ENCODE data around the gene CBX6.
"Not testable (repeated sequence)": the region's sequence is repeated elsewhere in the genome, so short reads cannot be mapped to it uniquely, and the experiment has no call there.

CBX6 gene

GRCh38 chr22:38860283-38861169 is 11.5 kb downstream of the CBX6 start:
- DNase-seq: peak; percentile 59

GRCh38 chr22:38859581-38860282 is 12.3 kb downstream of the CBX6 start:
- DNase-seq: no peak

- DNase-seq: no peak
Observed at GRCh38 chr22:38858492-38858891, 13.5 kb downstream of the CBX6 start.

GRCh38 chr22:38854476-38854875 is 17.5 kb downstream of the CBX6 start:
- DNase-seq: not testable (repeated sequence)

GRCh38 chr22:38853883-38854282 is 18.1 kb downstream of the CBX6 start:
- DNase-seq: not testable (repeated sequence)

GRCh38 chr22:38853196-38853651 is 18.8 kb downstream of the CBX6 start:
- no peak for DNase-seq

- DNase-seq: no peak
Observed at GRCh38 chr22:38852522-38852921, 19.5 kb downstream of the CBX6 start.

GRCh38 chr22:38850941-38851849 is 20.8 kb downstream of the CBX6 start:
- DNase-seq: no peak

- DNase-seq: no peak
Observed at GRCh38 chr22:38850399-38850798, 21.6 kb downstream of the CBX6 start.

- no peak for DNase-seq
Observed at GRCh38 chr22:38849811-38850210, 22.2 kb downstream of the CBX6 start.

GRCh38 chr22:38846412-38846811 is 25.6 kb downstream of the CBX6 start:
- DNase-seq: no peak

GRCh38 chr22:38845004-38845740 is 26.8 kb downstream of the CBX6 start:
- DNase-seq: no peak

GRCh38 chr22:38844315-38845003 is 27.6 kb downstream of the CBX6 start:
- DNase-seq: no peak

GRCh38 chr22:38843657-38844314 is 28.2 kb downstream of the CBX6 start, which contains the start of gene NPTXR:
TSS of gene NPTXR (minus strand) at chr22:38844028.
- peak; percentile 62 for DNase-seq

- peak; percentile 80 for DNase-seq
Observed at GRCh38 chr22:38843201-38843656, 28.8 kb downstream of the CBX6 start.

GRCh38 chr22:38842512-38843200 is 29.4 kb downstream of the CBX6 start:
- no peak for DNase-seq

GRCh38 chr22:38841635-38842034 is 30.4 kb downstream of the CBX6 start:
- no peak for DNase-seq

- DNase-seq: no peak
Observed at GRCh38 chr22:38841211-38841610, 30.8 kb downstream of the CBX6 start.

GRCh38 chr22:38840129-38840528 is 31.9 kb downstream of the CBX6 start:
- DNase-seq: no peak

- no peak for DNase-seq
Observed at GRCh38 chr22:38839686-38840085, 32.3 kb downstream of the CBX6 start.

Data from NCI-H82 (cell line).